SK-N-SH (cell line): ENCODE measurements around the gene DNAJA1. TPM values are rescaled to one million over a fixed set of nuclear protein-coding genes. Genes with fewer than 3 reads are reported as not detected.

Experiments used
- CTCF ChIA-PET: fragments of 300-600, 350-600 bp; formaldehyde crosslinking; extraction: SDS; loops from one replicate; lab custom pipeline; 2021; lab: Yijun Ruan, JAX
- POLR2A ChIA-PET: fragments of 350-600 bp; sonication (Branson Sonifier 250); formaldehyde crosslinking; extraction: SDS; loops from one replicate; lab custom pipeline; 2020; ENCODE audit warnings: antibody characterized with exemption, inconsistent platforms; lab: Yijun Ruan, JAX
- DNase-seq: peaks from one replicate; pipeline ENCODE4 v3.0.0; 2012
- H2AFZ ChIP-seq: fragments of 200-600 bp; sonication (generic); 2 replicates; pipeline ENCODE4 v1.8.1; 2016; ENCODE audit warnings: antibody characterized with exemption, mild to moderate bottlenecking, low read depth
- H3F3A ChIP-seq: fragments of 200-600 bp; sonication (generic); replicated peaks from 2 replicates; pipeline ENCODE3; 2016; ENCODE audit warnings: antibody characterized with exemption, mild to moderate bottlenecking; ENCODE audit not compliant: insufficient read depth
- H3K27ac ChIP-seq, 2 experiments: fragments of 200-500 bp in 1 of 2; fragments of 200-600 bp in 1 of 2; sonication (Bioruptor generic) in 1 of 2; sonication (generic), shearing (Covaris generic) in 1 of 2; 2 replicates each; pipeline versions ENCODE4 v1.5.1 to v1.6.1; 2014 to 2016; ENCODE audit warnings: low read depth in 2 of 2, inconsistent platforms in 1 of 2, low read length in 1 of 2, mild to moderate bottlenecking in 1 of 2, mixed read lengths in 1 of 2
- H3K27me3 ChIP-seq: fragments of 200-600 bp; sonication (generic), shearing (Covaris generic); 2 replicates; pipeline ENCODE4 v1.6.1; 2016; ENCODE audit warnings: mixed run types; ENCODE audit not compliant: insufficient read depth
- H3K36me3 ChIP-seq, 2 experiments: fragments of 200-500 bp in 1 of 2; fragments of 200-600 bp in 1 of 2; sonication (Bioruptor generic) in 1 of 2; sonication (generic) in 1 of 2; replicated peaks in 1 of 2; 2 replicates each; pipeline versions ENCODE3 to v1.5.1; 2014 to 2016; ENCODE audit warnings: low read length in 1 of 2, mild to moderate bottlenecking in 1 of 2; ENCODE audit not compliant: insufficient read depth in 2 of 2, control insufficient read depth in 1 of 2
- H3K4me1 ChIP-seq, 2 experiments: fragments of 200-500 bp in 1 of 2; fragments of 200-600 bp in 1 of 2; sonication (Bioruptor generic) in 1 of 2; sonication (generic), shearing (Covaris generic) in 1 of 2; 2 replicates each; pipeline versions ENCODE4 v1.5.1 to v1.6.1; 2014 to 2016; ENCODE audit warnings: low read depth in 1 of 2, low read length in 1 of 2, mixed run types in 1 of 2; ENCODE audit not compliant: insufficient read depth in 2 of 2, control insufficient read depth in 1 of 2
- H3K4me2 ChIP-seq: fragments of 200-600 bp; sonication (generic), shearing (Covaris generic); 2 replicates; pipeline ENCODE4 v1.6.1; 2017; ENCODE audit warnings: mixed run types
- H3K4me3 ChIP-seq, 2 experiments: fragments of 200-500 bp in 1 of 2; fragments of 200-600 bp in 1 of 2; sonication (Bioruptor generic) in 1 of 2; sonication (generic), shearing (Covaris generic) in 1 of 2; 2 replicates each; pipeline versions ENCODE4 v1.5.1 to v1.8.1; 2014 to 2016; ENCODE audit warnings: low read depth in 2 of 2, inconsistent platforms in 1 of 2, low read length in 1 of 2, mild to moderate bottlenecking in 1 of 2, mixed read lengths in 1 of 2, moderate library complexity in 1 of 2
- H3K79me2 ChIP-seq: fragments of 200-600 bp; sonication (generic); 2 replicates; pipeline ENCODE4 v1.8.1; 2017; ENCODE audit warnings: mild to moderate bottlenecking; ENCODE audit not compliant: insufficient read depth
- H3K9ac ChIP-seq: fragments of 200-600 bp; sonication (generic); 2 replicates; pipeline ENCODE4 v1.6.1; 2017; ENCODE audit warnings: mixed run types
- H3K9me2 ChIP-seq: fragments of 200-600 bp; sonication (generic); 2 replicates; pipeline ENCODE4 v1.6.1; 2017; ENCODE audit warnings: mixed run types
- H3K9me3 ChIP-seq: fragments of 200-600 bp; sonication (generic); 2 replicates; pipeline ENCODE4 v1.6.1; 2017; ENCODE audit warnings: mixed run types, mild to moderate bottlenecking, moderate library complexity
- H4K20me1 ChIP-seq: fragments of 200-600 bp; sonication (generic); 2 replicates; pipeline ENCODE4 v1.6.1; 2017; ENCODE audit warnings: mild to moderate bottlenecking, mixed run types; ENCODE audit not compliant: insufficient read depth
- CHD2 ChIP-seq: fragments of 150-350 bp; IDR thresholded peaks from 2 replicates; pipeline ENCODE4 v1.6.1; 2018; ENCODE audit warnings: low read length; ENCODE audit not compliant: partially characterized antibody
- EP300 ChIP-seq, 2 experiments: IDR thresholded peaks; 2 replicates each; pipeline versions ENCODE4 v1.4.0 to v1.6.1; 2012; ENCODE audit warnings: borderline replicate concordance in 1 of 2, low read depth in 1 of 2, low read length in 1 of 2
- EZH2phosphoT487 ChIP-seq: fragments of 200-600 bp; sonication (generic); IDR thresholded peaks from 2 replicates; pipeline ENCODE4 v1.6.1; 2017; ENCODE audit warnings: low read depth, mixed run types, mild to moderate bottlenecking, antibody characterized with exemption, moderate library complexity, borderline replicate concordance
- FOSL2 ChIP-seq: IDR thresholded peaks from 2 replicates; pipeline ENCODE4 v1.4.0; 2012; ENCODE audit warnings: low read depth, mild to moderate bottlenecking, moderate library complexity, borderline replicate concordance
- FOXM1 ChIP-seq: IDR thresholded peaks from 2 replicates; pipeline ENCODE4 v1.4.0; 2012; ENCODE audit warnings: low read depth, mild to moderate bottlenecking
- GATA2 ChIP-seq: sonication (generic); formaldehyde crosslinking; IDR thresholded peaks from 2 replicates; pipeline ENCODE4 v1.5.0; 2020; ENCODE audit warnings: mild to moderate bottlenecking, missing genetic modification reagents
- JUND ChIP-seq: IDR thresholded peaks from 2 replicates; pipeline ENCODE4 v1.4.0; 2012
- MEF2A ChIP-seq: IDR thresholded peaks from 2 replicates; pipeline ENCODE4 v1.4.0; 2012; ENCODE audit warnings: low read depth, borderline replicate concordance
- MXI1 ChIP-seq: IDR thresholded peaks from 2 replicates; pipeline ENCODE4 v1.6.1; 2012; ENCODE audit warnings: mild to moderate bottlenecking, low read depth, low read length, improper control_type of control experiment
- NRF1 ChIP-seq: IDR thresholded peaks from 2 replicates; pipeline ENCODE4 v1.6.1; 2012; ENCODE audit warnings: low read depth, mild to moderate bottlenecking, low read length
- PBX3 ChIP-seq: IDR thresholded peaks from 2 replicates; pipeline ENCODE4; 2012
- RAD21 ChIP-seq: IDR thresholded peaks from 2 replicates; pipeline ENCODE4 v1.6.1; 2012; ENCODE audit warnings: mild to moderate bottlenecking, low read length
- RCOR1 ChIP-seq: fragments of 150-350 bp; IDR thresholded peaks from 2 replicates; pipeline ENCODE4 v1.6.1; 2017; ENCODE audit warnings: antibody characterized with exemption, low read length
- REST ChIP-seq: IDR thresholded peaks from 2 replicates; pipeline ENCODE4 v1.6.1; 2012; ENCODE audit warnings: mild to moderate bottlenecking, low read depth, low read length, moderate library complexity
- RFX5 ChIP-seq: IDR thresholded peaks from 2 replicates; pipeline ENCODE4 v1.6.1; 2012; ENCODE audit warnings: mild to moderate bottlenecking, improper control_type of control experiment, low read length
- SIN3A ChIP-seq: IDR thresholded peaks from 2 replicates; pipeline ENCODE4 v1.6.1; 2012; ENCODE audit warnings: low read depth, mild to moderate bottlenecking, low read length, moderate library complexity, borderline replicate concordance
- TCF12 ChIP-seq: IDR thresholded peaks from 2 replicates; pipeline ENCODE4 v1.4.0; 2012
- USF1 ChIP-seq: IDR thresholded peaks from 2 replicates; pipeline ENCODE4 v1.4.0; 2012; ENCODE audit warnings: low read depth, borderline replicate concordance
- YY1 ChIP-seq: IDR thresholded peaks from 2 replicates; pipeline ENCODE4 v1.4.0; 2012; ENCODE audit warnings: low read depth, mild to moderate bottlenecking
- ZBTB33 ChIP-seq: IDR thresholded peaks from 2 replicates; pipeline ENCODE4 v1.4.0; 2012; ENCODE audit warnings: low read depth, borderline replicate concordance
- WGBS: methylation state at CpG from one replicate; pipeline ENCODE4 v1.1.6; 2017; ENCODE audit warnings: low lambda C conversion rate; 5-methylcytosine and 5-hydroxymethylcytosine counted together
- polyA plus RNA-seq, 3 experiments: library from polyadenylated mRNA; depleted of rRNA; stranded (reverse); fragments of >200 nt; gene quantifications; 2 replicates each; pipeline ENCODE4 v1.2.3, GENCODE V29; 2012

The DNAJA1 gene
- polyA plus RNA-seq, 1 of the 3 experiments (the other 2 are of a cell fraction) = 103 TPM

GRCh38 chr9:32986971-32987370 is 38.1 kb upstream of the DNAJA1 start:
- Histone ChIP-seq H3K27ac (no peak overlapping the region), H3K27me3 (no peaks in the 10 kb centered on the region), H3K4me3 (no peak overlapping the region), H3K36me3 (peaks cover 57 to 59% of the 10 kb centered on the region in 2 experiments), H3F3A (no peaks in the 10 kb centered on the region), H3K4me2 (no peak overlapping the region), H3K9me3 (no peaks in the 10 kb centered on the region), H3K79me2 (peaks cover 21% of the 10 kb centered on the region; the same call in 1 of the 2 replicates)
- no peak for DNase-seq
- 98% methylated on average over 4 of the region's 4 CpGs for WGBS
- TF ChIP-seq EP300 (IDR thresholded peaks at IDR 0.05; ENCODE audit: borderline replicate concordance in 1 of 2, low read depth in 1 of 2, low read length in 1 of 2) (no peak), FOSL2 (no peak), EZH2phosphoT487 (no peak), PBX3 (no peak), GATA2 (CRISPR knock-in tag) (no peak), SIN3A (no peak), NRF1 (no peak), RFX5 (no peak), RCOR1 (no peak)
- TF ChIP-seq, all 33 proteins: peak for 0
- H2AFZ ChIP-seq = no peak overlapping the region
- POLR2A ChIA-PET = no interaction called here
- H3K9ac ChIP-seq = no peak overlapping the region
- no peaks in the 10 kb centered on the region for H3K9me2 ChIP-seq
- H3K4me1 ChIP-seq = peaks cover 0 to 4% of the 10 kb centered on the region in 2 experiments; a peak in 1 of 4 replicates
- no peaks in the 10 kb centered on the region for H4K20me1 ChIP-seq
- CTCF ChIA-PET = no interaction called here

- no peak overlapping the region for H2AFZ ChIP-seq
- no peak overlapping the region for H3K27ac ChIP-seq
- ChIA-PET CTCF (interaction anchor here (0.6 to 1.0 kb wide), 2 partner anchors 401 to 610 kb away, joined by 3 read pairs; no protein-coding TSS in a partner anchor), POLR2A (no interaction called here)
- no peaks in the 10 kb centered on the region; the same call in 1 of the 2 replicates for H4K20me1 ChIP-seq
- peaks cover 47% of the 10 kb centered on the region for H3K79me2 ChIP-seq
- no peak overlapping the region for H3K4me2 ChIP-seq
- H3K36me3 ChIP-seq = peaks cover 49 to 50% of the 10 kb centered on the region in 2 experiments
- no peaks in the 10 kb centered on the region for H3F3A ChIP-seq
- H3K27me3 ChIP-seq = no peaks in the 10 kb centered on the region
- H3K4me1 ChIP-seq = peaks cover 0 to 12% of the 10 kb centered on the region in 2 experiments; a peak in 2 of 4 replicates
- no peaks in the 10 kb centered on the region for H3K9me3 ChIP-seq
- WGBS = 93% methylated on average over 8 of the region's 8 CpGs
- no peak overlapping the region for H3K9ac ChIP-seq
- no peak for DNase-seq
- no peaks in the 10 kb centered on the region for H3K9me2 ChIP-seq
- H3K4me3 ChIP-seq = no peak overlapping the region
- TF ChIP-seq NRF1 (no peak), USF1 (no peak), CHD2 (no peak), TCF12 (no peak), ZBTB33 (no peak), RAD21 (no peak), PBX3 (no peak), MXI1 (no peak), REST (no peak), JUND (no peak), YY1 (no peak), MEF2A (no peak), FOXM1 (no peak)
Observed at GRCh38 chr9:32989660-32990059, 35.4 kb upstream of the DNAJA1 start.
